H9 (cell line): ENCODE measurements around the gene CCDC33. TPM values are rescaled to one million over a fixed set of nuclear protein-coding genes. Genes with fewer than 3 reads are reported as not detected.

Experiments
- DNase-seq: peaks from one replicate; pipeline ENCODE4 v3.0.0-alpha.2; 2017
- H2AFZ ChIP-seq: one replicate; pipeline ENCODE4 v1.6.1; 2013; ENCODE audit warnings: mild to moderate bottlenecking, low read length, control low read depth, moderate library complexity
- H2AK5ac ChIP-seq: 2 replicates; pipeline ENCODE4 v1.6.1; 2013; ENCODE audit warnings: low read length, control low read depth, mixed read lengths; ENCODE audit not compliant: insufficient read length
- H2BK120ac ChIP-seq: one replicate; pipeline ENCODE4 v1.6.1; 2013; ENCODE audit warnings: low read depth, mild to moderate bottlenecking, low read length, control low read depth, inconsistent platforms; ENCODE audit not compliant: poor library complexity, severe bottlenecking
- H2BK12ac ChIP-seq: 2 replicates; pipeline ENCODE4 v1.6.1; 2013; ENCODE audit warnings: low read length, control low read depth, mixed read lengths, low read depth; ENCODE audit not compliant: insufficient read length
- H2BK15ac ChIP-seq: 2 replicates; pipeline ENCODE4 v1.6.1; 2013; ENCODE audit warnings: low read depth, low read length, control low read depth
- H2BK20ac ChIP-seq: one replicate; pipeline ENCODE4 v1.6.1; 2013; ENCODE audit warnings: low read depth, mild to moderate bottlenecking, low read length, control low read depth, inconsistent platforms; ENCODE audit not compliant: poor library complexity, severe bottlenecking
- H2BK5ac ChIP-seq: 2 replicates; pipeline ENCODE4 v1.6.1; 2013; ENCODE audit warnings: low read length, control low read depth, mixed read lengths; ENCODE audit not compliant: insufficient read length
- H3K14ac ChIP-seq: 2 replicates; pipeline ENCODE4 v1.6.1; 2013; ENCODE audit warnings: low read length, control low read depth; ENCODE audit not compliant: insufficient read depth
- H3K18ac ChIP-seq: 2 replicates; pipeline ENCODE4 v1.6.1; 2013; ENCODE audit warnings: low read depth, mild to moderate bottlenecking, mixed read lengths, low read length, control low read depth; ENCODE audit not compliant: insufficient read length
- H3K23ac ChIP-seq: 2 replicates; pipeline ENCODE4 v1.6.1; 2013; ENCODE audit warnings: low read length, control low read depth, mixed read lengths, low read depth; ENCODE audit not compliant: insufficient read length
- H3K23me2 ChIP-seq: 2 replicates; pipeline ENCODE4 v1.6.1; 2013; ENCODE audit warnings: low read depth, mild to moderate bottlenecking, mixed read lengths, low read length, control low read depth; ENCODE audit not compliant: insufficient read length, poor library complexity, severe bottlenecking
- H3K27ac ChIP-seq: 2 replicates; pipeline ENCODE4 v1.5.1; 2013; ENCODE audit warnings: low read length, control low read depth, mixed read lengths, low read depth; ENCODE audit not compliant: insufficient read length
- H3K27me3 ChIP-seq: 2 replicates; pipeline ENCODE4 v1.6.1; 2013; ENCODE audit warnings: low read length, control low read depth, inconsistent platforms; ENCODE audit not compliant: insufficient read depth
- H3K4ac ChIP-seq: 2 replicates; pipeline ENCODE4 v1.6.1; 2013; ENCODE audit warnings: low read depth, mild to moderate bottlenecking, control low read depth, inconsistent platforms, low read length, moderate library complexity
- H3K4me1 ChIP-seq: 2 replicates; pipeline ENCODE4 v1.6.1; 2013; ENCODE audit warnings: low read length, control low read depth, inconsistent platforms; ENCODE audit not compliant: insufficient read depth
- H3K4me2 ChIP-seq: 2 replicates; pipeline ENCODE4 v1.6.1; 2013; ENCODE audit warnings: low read length, control low read depth, mixed read lengths; ENCODE audit not compliant: insufficient read length, insufficient read depth
- H3K56ac ChIP-seq: 2 replicates; pipeline ENCODE4 v1.6.1; 2013; ENCODE audit warnings: low read depth, mild to moderate bottlenecking, mixed read lengths, low read length, control low read depth; ENCODE audit not compliant: insufficient read length
- H3K79me1 ChIP-seq: 2 replicates; pipeline ENCODE4 v1.6.1; 2013; ENCODE audit warnings: low read depth, mild to moderate bottlenecking, moderate library complexity, low read length, control low read depth, inconsistent platforms; ENCODE audit not compliant: insufficient read depth, poor library complexity, severe bottlenecking
- H3K79me2 ChIP-seq: 2 replicates; pipeline ENCODE4 v1.6.1; 2013; ENCODE audit warnings: low read length, control low read depth, inconsistent platforms; ENCODE audit not compliant: insufficient read depth
- H3K9ac ChIP-seq: 2 replicates; pipeline ENCODE4 v1.6.1; 2013; ENCODE audit warnings: low read length, control low read depth, mixed read lengths; ENCODE audit not compliant: insufficient read length; ENCODE audit errors: extremely low read depth
- H3K9me3 ChIP-seq: one replicate; pipeline ENCODE4 v1.6.1; 2013; ENCODE audit warnings: low read depth, low read length, inconsistent platforms; ENCODE audit not compliant: control insufficient read depth
- H3T11ph ChIP-seq: one replicate; pipeline ENCODE4 v1.6.1; 2013; ENCODE audit warnings: mild to moderate bottlenecking, low read length, control low read depth, inconsistent platforms
- H4K20me1 ChIP-seq: one replicate; pipeline ENCODE4 v1.6.1; 2013; ENCODE audit not compliant: control insufficient read depth, insufficient read length, insufficient read depth
- H4K5ac ChIP-seq: 2 replicates; pipeline ENCODE4 v1.6.1; 2013; ENCODE audit warnings: low read depth, mild to moderate bottlenecking, mixed read lengths, low read length, control low read depth; ENCODE audit not compliant: insufficient read length
- H4K8ac ChIP-seq: replicated peaks from 2 replicates; pipeline ENCODE4 v1.6.1; 2013; ENCODE audit warnings: low read length, control low read depth, mixed read lengths, low read depth; ENCODE audit not compliant: insufficient read length
- H4K91ac ChIP-seq: 2 replicates; pipeline ENCODE4 v1.6.1; 2013; ENCODE audit warnings: low read depth, mild to moderate bottlenecking, moderate library complexity, mixed read lengths, low read length, control low read depth; ENCODE audit not compliant: insufficient read length
- H3K27ac Mint-ChIP-seq, 3 experiments: 2 replicates in 2 of 3; 3 replicates in 1 of 3; pipeline ENCODE4 v1.8.0; 2020 to 2021; ENCODE audit warnings: mixed read lengths in 3 of 3, mild to moderate bottlenecking in 1 of 3, moderate library complexity in 1 of 3
- H3K27me3 Mint-ChIP-seq: 2 replicates; pipeline ENCODE4 v1.8.0; 2021; ENCODE audit warnings: low read depth, mild to moderate bottlenecking, moderate library complexity, mixed read lengths
- H3K36me3 Mint-ChIP-seq, 3 experiments: 2 replicates in 2 of 3; 3 replicates in 1 of 3; pipeline ENCODE4 v1.8.0; 2020 to 2021; ENCODE audit warnings: low read depth in 3 of 3, mixed read lengths in 3 of 3; ENCODE audit not compliant: insufficient read depth in 1 of 3
- H3K4me1 Mint-ChIP-seq, 2 experiments: 2 replicates each; pipeline ENCODE4 v1.8.0; 2020; ENCODE audit warnings: mixed read lengths in 2 of 2
- H3K4me3 Mint-ChIP-seq, 2 experiments: 2 replicates in 1 of 2; 3 replicates in 1 of 2; pipeline ENCODE4 v1.8.0; 2020 to 2021; ENCODE audit warnings: mild to moderate bottlenecking in 2 of 2, mixed read lengths in 2 of 2, moderate library complexity in 1 of 2
- H3K9me3 Mint-ChIP-seq, 2 experiments: 2 replicates in 1 of 2; 3 replicates in 1 of 2; pipeline ENCODE4 v1.8.0; 2020; ENCODE audit warnings: mild to moderate bottlenecking in 2 of 2, mixed read lengths in 2 of 2, moderate library complexity in 1 of 2
- CTCF ChIP-seq: fragments of 200-600 bp; sonication (generic); conservative IDR thresholded peaks from 3 replicates; pipeline ENCODE4 v1.8.0; 2021; ENCODE audit warnings: antibody characterized with exemption, mild to moderate bottlenecking
- WGBS: extraction: QIAGEN DNeasy Blood & Tissue Kit; methylation state at CpG from one replicate; pipeline ENCODE4 v1.1.7; 2013; ENCODE audit warnings: missing lambda C conversion rate, low lambda C conversion rate, mixed read lengths; ENCODE audit not compliant: insufficient read length; ENCODE audit errors: extremely low coverage; 5-methylcytosine and 5-hydroxymethylcytosine counted together
- total RNA-seq: library from RNA; stranded (reverse); gene quantifications from 2 replicates; pipeline ENCODE4 v1.2.1, GENCODE V29; 2021

Gene CCDC33
- total RNA-seq, 1 experiment from 2014 or later = 4.6 TPM

- no peaks in the 10 kb centered on the region for H4K20me1 ChIP-seq
- H3K9me3 ChIP-seq = no peaks in the 10 kb centered on the region
- Mint-ChIP-seq H3K27me3 (peaks cover 96% of the 10 kb centered on the region), H3K9me3 (no peaks in the 10 kb centered on the region), H3K36me3 (no peaks in the 10 kb centered on the region), H3K27ac (no peak overlapping the region), H3K4me3 (no peak overlapping the region), H3K4me1 (peaks cover 15 to 17% of the 10 kb centered on the region in 2 experiments)
- H3T11ph ChIP-seq = no peak overlapping the region
- H3K9ac ChIP-seq = no peak overlapping the region
- H2BK5ac ChIP-seq = no peak overlapping the region
- no peak overlapping the region for H2BK120ac ChIP-seq
- H4K5ac ChIP-seq = no peak overlapping the region
- H3K4me1 ChIP-seq = peaks cover 3% of the 10 kb centered on the region; the same call in 1 of the 2 replicates
- no peak for TF ChIP-seq CTCF
- H4K8ac ChIP-seq = no peak overlapping the region
- H3K27ac ChIP-seq = no peak overlapping the region
- no peak overlapping the region for H2BK20ac ChIP-seq
- H3K23me2 ChIP-seq = no peaks in the 10 kb centered on the region
- no peaks in the 10 kb centered on the region; the same call in 1 of the 2 replicates for H3K27me3 ChIP-seq
- no peak overlapping the region for H3K4me2 ChIP-seq
- no peaks in the 10 kb centered on the region for H3K79me2 ChIP-seq
- no peak overlapping the region for H2BK15ac ChIP-seq
- no peak overlapping the region for H3K23ac ChIP-seq
- no peaks in the 10 kb centered on the region for H3K79me1 ChIP-seq
- WGBS = no CpG with 5 or more reads among the region's 1 CpG
- H3K4ac ChIP-seq = no peak overlapping the region
- H4K91ac ChIP-seq = no peak overlapping the region
- no peak overlapping the region for H3K14ac ChIP-seq
- H3K56ac ChIP-seq = no peak overlapping the region
- H3K18ac ChIP-seq = no peak overlapping the region
- H2AFZ ChIP-seq = no peak overlapping the region
- no peak overlapping the region for H2AK5ac ChIP-seq
- H2BK12ac ChIP-seq = no peak overlapping the region
- DNase-seq = no peak
Measured at GRCh38 chr15:74294010-74294409, 57.9 kb downstream of the CCDC33 start.
